HepG2 (cell line): ENCODE measurements around the gene PLEKHG2.

Experiments
- POLR2A ChIP-seq, 2 experiments: IDR thresholded peaks; 2 replicates each; pipeline ENCODE4 v1.6.1; 2011; ENCODE audit warnings: low read depth in 2 of 2, low read length in 2 of 2, mild to moderate bottlenecking in 1 of 2, moderate library complexity in 1 of 2; ENCODE audit not compliant: insufficient read depth in 1 of 2
- RELA ChIP-seq: sonication (generic); formaldehyde crosslinking; IDR thresholded peaks from 2 replicates; pipeline ENCODE4 v1.4.0; 2020; ENCODE audit warnings: missing genetic modification reagents
- STAT5B ChIP-seq: sonication (generic); formaldehyde crosslinking; IDR thresholded peaks from 2 replicates; pipeline ENCODE4 v1.4.0; 2020; ENCODE audit warnings: missing genetic modification reagents
- ZNF549 ChIP-seq: sonication (generic); formaldehyde crosslinking; IDR thresholded peaks from 2 replicates; pipeline ENCODE4 v1.5.0; 2020; ENCODE audit warnings: missing genetic modification reagents
- TF ChIP-seq, protein P1 (sequence below): sonication (generic); formaldehyde crosslinking; IDR thresholded peaks from 2 replicates; pipeline ENCODE4 v1.5.0; 2020; ENCODE audit warnings: mild to moderate bottlenecking, missing genetic modification reagents, moderate library complexity

DNA sequence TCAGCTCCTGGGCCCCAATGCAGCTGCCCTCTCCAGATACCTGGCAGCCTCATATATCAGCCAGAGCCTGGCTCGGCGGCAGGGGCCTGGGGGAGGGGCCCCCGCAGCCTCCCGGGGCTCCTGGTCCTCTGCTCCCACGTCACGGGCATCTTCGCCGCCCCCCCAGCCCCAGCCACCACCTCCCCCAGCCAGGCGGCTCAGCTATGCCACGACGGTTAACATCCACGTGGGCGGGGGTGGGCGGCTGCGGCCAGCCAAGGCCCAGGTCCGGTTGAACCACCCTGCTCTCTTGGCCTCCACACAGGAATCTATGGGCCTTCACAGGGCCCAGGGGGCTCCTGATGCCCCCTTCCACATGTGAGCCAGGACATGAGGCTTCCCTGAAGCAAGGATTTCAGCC is 12.5 kb downstream of the PLEKHG2 start:
- TF ChIP-seq ZNF549 (no peak), STAT5B (no peak), RELA (CRISPR knock-in tag) (no peak), POLR2A (IDR thresholded peaks at IDR 0.05; ENCODE audit: insufficient read depth in 1 of 2, low read depth in 2 of 2, low read length in 2 of 2) (no peak)
- TF ChIP-seq, protein P1, sequence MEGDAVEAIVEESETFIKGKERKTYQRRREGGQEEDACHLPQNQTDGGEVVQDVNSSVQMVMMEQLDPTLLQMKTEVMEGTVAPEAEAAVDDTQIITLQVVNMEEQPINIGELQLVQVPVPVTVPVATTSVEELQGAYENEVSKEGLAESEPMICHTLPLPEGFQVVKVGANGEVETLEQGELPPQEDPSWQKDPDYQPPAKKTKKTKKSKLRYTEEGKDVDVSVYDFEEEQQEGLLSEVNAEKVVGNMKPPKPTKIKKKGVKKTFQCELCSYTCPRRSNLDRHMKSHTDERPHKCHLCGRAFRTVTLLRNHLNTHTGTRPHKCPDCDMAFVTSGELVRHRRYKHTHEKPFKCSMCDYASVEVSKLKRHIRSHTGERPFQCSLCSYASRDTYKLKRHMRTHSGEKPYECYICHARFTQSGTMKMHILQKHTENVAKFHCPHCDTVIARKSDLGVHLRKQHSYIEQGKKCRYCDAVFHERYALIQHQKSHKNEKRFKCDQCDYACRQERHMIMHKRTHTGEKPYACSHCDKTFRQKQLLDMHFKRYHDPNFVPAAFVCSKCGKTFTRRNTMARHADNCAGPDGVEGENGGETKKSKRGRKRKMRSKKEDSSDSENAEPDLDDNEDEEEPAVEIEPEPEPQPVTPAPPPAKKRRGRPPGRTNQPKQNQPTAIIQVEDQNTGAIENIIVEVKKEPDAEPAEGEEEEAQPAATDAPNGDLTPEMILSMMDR (CRISPR knock-in tag), result no peak
